ENCODE measurements around the gene VWC2.
"Not testable (repeated sequence)": the region's sequence is repeated elsewhere in the genome, so short reads cannot be mapped to it uniquely, and the experiment has no call there.

VWC2 gene

DNA sequence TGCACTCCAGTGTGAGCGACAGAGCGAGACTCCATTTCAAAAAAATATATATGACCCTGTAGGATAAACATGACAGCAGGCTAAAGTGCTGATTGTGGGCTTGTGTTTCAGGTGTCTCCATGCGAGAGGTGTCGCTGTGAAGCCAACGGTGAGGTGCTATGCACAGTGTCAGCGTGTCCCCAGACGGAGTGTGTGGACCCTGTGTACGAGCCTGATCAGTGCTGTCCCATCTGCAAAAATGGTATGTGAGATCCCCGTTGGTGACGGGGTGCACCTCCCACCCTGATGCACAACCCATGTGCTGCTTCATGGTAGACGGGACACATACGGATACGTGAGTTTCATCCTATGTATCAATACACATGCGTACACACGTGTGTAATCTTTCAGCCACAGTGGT lies 29.2 kb downstream of the VWC2 start:
- no peaks in the 10 kb centered on the region for H3K9me3 Mint-ChIP-seq
- H3K27ac Mint-ChIP-seq = no peak overlapping the region

DNA sequence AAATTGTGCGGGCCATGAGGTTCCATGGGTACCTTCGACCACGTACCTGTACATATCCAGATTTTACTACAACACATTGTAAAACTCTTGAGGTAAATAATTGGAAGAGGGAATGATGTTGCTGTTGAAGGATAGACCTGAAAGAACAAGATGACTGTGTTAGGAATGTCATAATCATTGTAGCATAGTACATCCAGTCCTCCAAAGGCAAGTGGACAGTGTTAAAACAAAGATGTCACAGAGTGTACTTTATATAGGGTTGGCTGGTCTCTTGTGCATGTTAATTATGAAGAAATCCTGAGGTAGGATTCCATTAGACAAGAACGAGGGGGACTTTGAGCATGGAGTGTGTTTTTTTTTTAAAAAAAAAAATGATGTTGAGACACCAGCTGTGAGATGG lies 30.4 kb downstream of the VWC2 start:
- Mint-ChIP-seq H3K4me3 (no peak overlapping the region), H3K9me3 (no peaks in the 10 kb centered on the region), H3K36me3 (ENCODE audit: low read depth) (no peaks in the 10 kb centered on the region), H3K27ac (no peak overlapping the region), H3K27me3 (peaks cover 4% of the 10 kb centered on the region), H3K4me1 (ENCODE audit: low read depth) (no peaks in the 10 kb centered on the region)

More for the DNA sequence above, 29.2 kb downstream of the VWC2 start:
- Mint-ChIP-seq H3K4me3 (no peak overlapping the region), H3K4me1 (ENCODE audit: low read depth) (no peaks in the 10 kb centered on the region), H3K36me3 (ENCODE audit: low read depth) (no peaks in the 10 kb centered on the region), H3K27me3 (peaks cover 4% of the 10 kb centered on the region)

GRCh38 chr7:49805371-49806007 lies 32.1 kb downstream of the VWC2 start:
- Mint-ChIP-seq H3K4me3 (no peak overlapping the region), H3K9me3 (no peaks in the 10 kb centered on the region), H3K27ac (no peak overlapping the region), H3K4me1 (ENCODE audit: low read depth) (no peaks in the 10 kb centered on the region), H3K27me3 (peaks cover 4% of the 10 kb centered on the region), H3K36me3 (ENCODE audit: low read depth) (no peaks in the 10 kb centered on the region)

DNA sequence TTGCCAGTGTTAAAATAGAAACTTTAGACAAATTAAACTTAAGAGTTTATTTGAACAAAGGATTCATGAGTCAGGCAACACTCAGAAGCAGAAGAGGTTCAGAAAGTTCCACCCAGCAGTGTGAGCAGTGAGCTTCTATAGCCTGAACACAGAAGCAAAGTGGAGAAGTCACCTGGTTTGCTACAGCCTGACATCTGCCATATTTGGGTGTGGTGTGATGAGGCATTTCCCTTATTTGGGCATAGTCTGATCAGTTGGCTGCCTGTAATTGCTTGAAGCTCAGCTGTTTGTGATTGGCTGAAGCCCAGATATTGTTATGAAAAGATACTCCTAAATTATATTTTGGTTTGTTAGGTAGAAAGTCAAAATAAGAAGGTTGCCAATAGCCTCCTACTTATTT lies 39.1 kb downstream of the VWC2 start:
- no peak overlapping the region for H3K4me3 Mint-ChIP-seq
- no peaks in the 10 kb centered on the region for H3K4me1 Mint-ChIP-seq (ENCODE audit: low read depth)
- H3K36me3 Mint-ChIP-seq (ENCODE audit: low read depth) = no peaks in the 10 kb centered on the region
- H3K27me3 Mint-ChIP-seq = no peaks in the 10 kb centered on the region
- H3K27ac Mint-ChIP-seq = no peak overlapping the region
- no peaks in the 10 kb centered on the region for H3K9me3 Mint-ChIP-seq

DNA sequence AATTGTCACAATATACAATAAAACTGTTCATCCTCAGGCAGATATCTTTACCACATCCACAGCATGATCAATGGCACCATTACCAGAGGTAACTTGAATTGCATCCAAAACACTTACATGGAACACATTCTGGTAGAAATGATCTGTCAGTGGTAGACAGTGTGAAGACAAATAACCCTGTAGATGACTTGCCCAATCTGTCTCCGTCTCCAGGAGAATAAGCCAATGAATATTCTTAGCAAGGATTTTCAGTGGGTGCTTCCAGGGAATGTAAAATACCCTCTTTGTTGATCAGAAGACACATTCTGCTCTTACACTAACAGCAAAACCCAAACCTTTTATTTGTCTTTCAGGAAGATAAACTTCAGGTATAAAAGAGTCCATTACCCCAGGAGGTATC lies 43.8 kb downstream of the VWC2 start:
- Mint-ChIP-seq H3K4me1 (ENCODE audit: low read depth) (no peaks in the 10 kb centered on the region), H3K4me3 (no peak overlapping the region), H3K27me3 (no peaks in the 10 kb centered on the region), H3K27ac (no peak overlapping the region), H3K36me3 (ENCODE audit: low read depth) (no peaks in the 10 kb centered on the region), H3K9me3 (no peaks in the 10 kb centered on the region)

DNA sequence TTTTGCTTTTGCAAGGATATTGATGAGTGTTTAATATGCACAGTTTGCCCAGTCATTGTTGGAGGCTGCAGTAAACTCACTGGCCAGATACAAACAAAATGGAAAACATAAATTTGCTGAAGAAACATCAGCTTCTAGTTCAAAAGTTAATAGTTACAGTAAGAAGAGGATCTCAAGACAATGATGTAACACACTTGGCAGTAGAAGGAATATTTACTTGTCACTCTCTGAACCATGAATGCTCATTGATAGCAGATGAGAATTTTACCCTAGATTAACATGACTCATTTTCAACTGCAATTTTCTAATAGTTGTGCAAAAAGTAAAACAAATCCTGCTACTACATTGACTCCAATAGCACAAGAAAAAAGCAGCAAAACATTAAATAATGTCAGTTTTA lies 47.7 kb downstream of the VWC2 start:
- no peaks in the 10 kb centered on the region for H3K36me3 Mint-ChIP-seq (ENCODE audit: low read depth)
- H3K27me3 Mint-ChIP-seq = no peaks in the 10 kb centered on the region
- no peaks in the 10 kb centered on the region for H3K4me1 Mint-ChIP-seq (ENCODE audit: low read depth)
- H3K27ac Mint-ChIP-seq = no peak overlapping the region
- H3K4me3 Mint-ChIP-seq = no peak overlapping the region
- no peaks in the 10 kb centered on the region for H3K9me3 Mint-ChIP-seq

DNA sequence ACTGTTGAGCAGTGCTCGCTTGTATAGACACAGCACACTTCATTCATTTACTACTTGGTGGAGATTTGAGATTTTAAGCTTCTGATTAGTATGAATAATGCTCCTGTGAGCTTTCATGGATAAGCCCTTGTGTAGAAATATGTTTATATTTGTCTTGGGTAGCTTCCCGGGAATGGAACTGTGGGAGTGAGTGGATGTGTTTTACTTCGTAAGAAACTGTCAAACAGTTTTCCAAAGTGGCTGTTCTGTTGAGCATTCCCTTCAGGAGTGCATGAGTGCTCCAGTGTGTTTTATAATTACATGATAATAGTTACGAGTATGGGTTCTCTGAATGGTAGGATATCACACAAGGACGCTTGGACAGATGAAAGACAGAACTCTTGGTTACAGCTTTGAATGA lies 49.4 kb downstream of the VWC2 start:
- H3K4me3 Mint-ChIP-seq = no peak overlapping the region
- H3K36me3 Mint-ChIP-seq (ENCODE audit: low read depth) = no peaks in the 10 kb centered on the region
- H3K27me3 Mint-ChIP-seq = no peaks in the 10 kb centered on the region
- no peaks in the 10 kb centered on the region for H3K4me1 Mint-ChIP-seq (ENCODE audit: low read depth)
- no peak overlapping the region for H3K27ac Mint-ChIP-seq
- H3K9me3 Mint-ChIP-seq = peaks cover 2% of the 10 kb centered on the region

- Mint-ChIP-seq H3K36me3 (ENCODE audit: low read depth) (no peaks in the 10 kb centered on the region), H3K27me3 (no peaks in the 10 kb centered on the region)
Observed at GRCh38 chr7:49823566-49823965, 50.1 kb downstream of the VWC2 start.

GRCh38 chr7:49839863-49840645 lies 66.6 kb downstream of the VWC2 start:
- H3K27me3 Mint-ChIP-seq = peaks cover 10% of the 10 kb centered on the region
- H3K36me3 Mint-ChIP-seq (ENCODE audit: low read depth) = no peaks in the 10 kb centered on the region
- H3K27ac Mint-ChIP-seq = no peak overlapping the region
- H3K4me3 Mint-ChIP-seq = no peak overlapping the region
- H3K4me1 Mint-ChIP-seq (ENCODE audit: low read depth) = no peaks in the 10 kb centered on the region
- no peaks in the 10 kb centered on the region for H3K9me3 Mint-ChIP-seq

More at GRCh38 chr7:49823566-49823965, 50.1 kb downstream of the VWC2 start:
- H3K27ac Mint-ChIP-seq = no peak overlapping the region
- H3K4me1 Mint-ChIP-seq (ENCODE audit: low read depth) = no peaks in the 10 kb centered on the region
- peaks cover 5% of the 10 kb centered on the region for H3K9me3 Mint-ChIP-seq
- no peak overlapping the region for H3K4me3 Mint-ChIP-seq

DNA sequence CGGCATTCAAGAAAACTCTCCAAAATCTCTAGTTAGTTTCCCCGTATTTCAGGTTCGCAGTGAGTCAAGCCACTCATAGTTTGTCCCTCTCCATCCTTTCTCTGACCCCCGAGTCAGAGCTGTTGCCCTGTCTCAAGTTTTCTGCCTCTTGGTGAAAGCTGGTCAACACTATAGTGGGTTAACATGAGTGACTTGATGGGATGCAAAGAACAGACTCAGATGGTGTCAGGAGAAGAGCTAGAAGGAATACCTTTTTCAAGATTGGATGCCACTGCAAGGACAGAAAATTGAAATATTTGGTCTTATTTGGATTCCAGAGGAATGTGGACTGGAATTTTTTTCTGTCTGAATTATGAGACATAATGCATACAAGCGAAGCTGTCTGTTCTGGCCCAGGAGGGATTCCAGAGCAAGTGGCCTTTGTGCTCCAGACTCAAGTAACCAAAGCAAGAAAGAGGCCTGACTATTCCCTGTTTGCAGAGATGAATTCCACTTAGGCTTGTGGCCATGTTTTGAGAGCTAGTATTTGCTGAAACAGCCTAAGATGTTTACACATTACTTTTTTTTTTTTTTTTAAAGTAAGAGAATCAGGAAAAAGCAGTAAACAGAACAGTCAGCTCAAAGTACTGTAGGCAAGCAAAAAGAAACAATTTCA lies 67.4 kb downstream of the VWC2 start:
- H3K27me3 Mint-ChIP-seq = peaks cover 6% of the 10 kb centered on the region
- H3K36me3 Mint-ChIP-seq (ENCODE audit: low read depth) = no peaks in the 10 kb centered on the region
- H3K4me1 Mint-ChIP-seq (ENCODE audit: low read depth) = no peaks in the 10 kb centered on the region
- no peaks in the 10 kb centered on the region for H3K9me3 Mint-ChIP-seq
- H3K27ac Mint-ChIP-seq = no peak overlapping the region
- no peak overlapping the region for H3K4me3 Mint-ChIP-seq

DNA sequence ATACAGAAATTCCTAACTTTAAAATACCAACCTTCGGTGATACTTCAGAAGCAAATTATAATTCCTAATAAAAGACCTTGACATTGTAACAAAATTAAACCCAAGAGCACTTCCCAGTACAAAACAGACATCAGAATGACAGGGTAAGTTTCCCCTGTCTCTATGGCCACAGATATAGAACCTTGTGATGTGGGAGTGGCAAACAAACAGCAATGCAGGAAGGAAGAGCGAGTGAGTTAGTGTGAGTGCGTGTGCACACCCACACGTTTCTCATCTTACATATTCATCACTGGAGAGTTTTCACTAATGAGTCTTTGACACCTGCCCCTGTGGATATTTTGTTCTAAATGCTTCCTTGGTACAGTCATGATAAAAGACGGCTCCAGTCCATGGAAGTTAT lies 72.2 kb downstream of the VWC2 start:
- peaks cover 5% of the 10 kb centered on the region for H3K27me3 Mint-ChIP-seq
- no peak overlapping the region for H3K4me3 Mint-ChIP-seq
- H3K36me3 Mint-ChIP-seq (ENCODE audit: low read depth) = no peaks in the 10 kb centered on the region
- no peak overlapping the region for H3K27ac Mint-ChIP-seq
- no peaks in the 10 kb centered on the region for H3K4me1 Mint-ChIP-seq (ENCODE audit: low read depth)
- H3K9me3 Mint-ChIP-seq = no peaks in the 10 kb centered on the region

GRCh38 chr7:49848211-49848841 lies 74.9 kb downstream of the VWC2 start:
- Mint-ChIP-seq H3K36me3 (ENCODE audit: low read depth) (no peaks in the 10 kb centered on the region), H3K4me1 (ENCODE audit: low read depth) (no peaks in the 10 kb centered on the region), H3K9me3 (no peaks in the 10 kb centered on the region), H3K27ac (no peak overlapping the region), H3K27me3 (peaks cover 3% of the 10 kb centered on the region), H3K4me3 (no peak overlapping the region)

DNA sequence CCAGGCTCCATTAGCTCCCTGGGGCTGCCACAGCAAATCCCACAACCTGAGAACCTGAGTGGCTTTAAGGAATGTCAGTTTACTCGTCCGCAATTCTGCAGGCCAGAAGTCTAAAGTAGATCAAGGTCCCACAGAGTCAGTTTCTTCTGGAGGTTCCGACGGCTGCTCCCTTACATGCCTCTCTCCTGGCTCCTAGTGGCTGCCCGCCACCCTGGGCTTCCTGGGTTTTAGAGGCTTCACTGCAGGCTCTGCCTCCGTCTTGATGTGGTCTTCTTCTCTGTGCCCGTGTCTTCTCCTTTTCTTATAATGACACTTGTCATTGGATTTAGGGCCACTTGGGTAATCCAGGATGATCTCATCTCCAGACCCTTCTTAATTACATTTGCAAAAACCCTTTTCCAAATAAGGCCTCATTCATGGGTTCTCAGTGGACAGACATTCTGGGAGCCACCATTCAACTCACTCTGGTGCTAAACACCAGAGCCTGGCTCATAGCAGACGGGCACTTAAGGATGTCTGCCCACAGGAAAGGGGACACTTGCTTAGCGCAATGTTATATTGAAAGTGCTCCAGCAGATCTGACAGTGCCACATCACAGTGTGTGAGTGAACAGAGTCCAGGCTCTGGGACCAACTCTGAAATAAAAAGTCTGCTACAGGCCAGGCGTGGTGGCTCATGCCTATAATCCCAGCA lies 77.6 kb downstream of the VWC2 start:
- Mint-ChIP-seq H3K9me3 (no peaks in the 10 kb centered on the region), H3K27me3 (peaks cover 3% of the 10 kb centered on the region)

DNA sequence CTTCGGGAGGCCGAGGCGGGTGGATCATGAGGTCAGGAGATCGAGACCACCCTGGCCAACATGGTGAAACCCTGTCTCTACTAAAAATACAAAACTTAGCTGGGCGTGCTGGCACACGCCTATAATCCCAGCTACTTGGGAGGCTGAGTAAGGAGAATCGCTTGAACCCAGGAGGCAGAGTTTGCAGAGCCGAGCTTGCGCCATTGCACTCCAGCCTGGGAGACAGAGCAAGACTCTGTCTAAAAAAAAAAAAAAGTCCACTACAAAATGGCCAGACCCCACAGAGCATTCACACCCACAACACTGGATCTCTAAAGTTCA lies 78.1 kb downstream of the VWC2 start:
- H3K4me1 Mint-ChIP-seq (ENCODE audit: low read depth); H3K27ac Mint-ChIP-seq; H3K4me3 Mint-ChIP-seq; H3K36me3 Mint-ChIP-seq (ENCODE audit: low read depth); H3K27me3 Mint-ChIP-seq; H3K9me3 Mint-ChIP-seq: not testable (repeated sequence)

More for the DNA sequence above, 77.6 kb downstream of the VWC2 start:
- no peak overlapping the region for H3K27ac Mint-ChIP-seq
- H3K36me3 Mint-ChIP-seq (ENCODE audit: low read depth) = no peaks in the 10 kb centered on the region
- no peak overlapping the region for H3K4me3 Mint-ChIP-seq
- no peaks in the 10 kb centered on the region for H3K4me1 Mint-ChIP-seq (ENCODE audit: low read depth)

Measured in stimulated activated naive CD8-positive, alpha-beta T cell treated with anti-CD3 and anti-CD28 coated beads, Interleukin-15, Interleukin-2, amounts not matched to agents 100 ng/mL and 50 ng/mL, for 24 hours (primary cell).